HCT116 (cell line): ENCODE data around the gene CFAP45.

Experiments
- ATF3 ChIP-seq: IDR thresholded peaks from 2 replicates; pipeline ENCODE4 v1.6.1; 2012
- CBX3 ChIP-seq: IDR thresholded peaks from 2 replicates; pipeline ENCODE4 v1.6.1; 2012; ENCODE audit warnings: low read depth
- CEBPB ChIP-seq: IDR thresholded peaks from 2 replicates; pipeline ENCODE4 v1.6.1; 2012; ENCODE audit warnings: low read depth
- CTCF ChIP-seq, 3 experiments: fragments of 200-600 bp in 1 of 3; sonication (generic) in 1 of 3; IDR thresholded peaks in 2 of 3; conservative IDR thresholded peaks in 1 of 3; 2 replicates each; pipeline ENCODE4 v1.5.1; 2012 to 2017; ENCODE audit warnings: low read depth in 2 of 3, low read length in 2 of 3, antibody characterized with exemption in 1 of 3, borderline replicate concordance in 1 of 3, control low read depth in 1 of 3, mild to moderate bottlenecking in 1 of 3, mixed read lengths in 1 of 3, mixed run types in 1 of 3, moderate library complexity in 1 of 3; ENCODE audit not compliant: insufficient read depth in 1 of 3
- EZH2 ChIP-seq: fragments of 200-600 bp; sonication (generic); IDR thresholded peaks from 2 replicates; pipeline ENCODE4 v1.6.1; 2017; ENCODE audit warnings: antibody characterized with exemption, mixed run types
- EZH2phosphoT487 ChIP-seq: fragments of 200-600 bp; IDR thresholded peaks from 2 replicates; pipeline ENCODE4 v1.6.1; 2018; ENCODE audit warnings: antibody characterized with exemption, borderline replicate concordance
- POLR2A ChIP-seq: IDR thresholded peaks from 2 replicates; pipeline ENCODE4 v1.7.0; 2011; ENCODE audit warnings: borderline replicate concordance; ENCODE audit not compliant: insufficient read depth, insufficient read length; ENCODE audit errors: extremely low read depth
- POLR2AphosphoS5 ChIP-seq: IDR thresholded peaks from 2 replicates; pipeline ENCODE4 v1.6.1; 2011; ENCODE audit warnings: mild to moderate bottlenecking, low read depth, low read length, moderate library complexity
- RAD21 ChIP-seq: IDR thresholded peaks from 2 replicates; pipeline ENCODE4 v1.6.1; 2012; ENCODE audit warnings: low read depth, mild to moderate bottlenecking
- REST ChIP-seq: IDR thresholded peaks from 2 replicates; pipeline ENCODE4 v1.6.1; 2012; ENCODE audit warnings: low read depth
- YY1 ChIP-seq: IDR thresholded peaks from 2 replicates; pipeline ENCODE4 v1.6.1; 2011; ENCODE audit warnings: low read length, low read depth, moderate library complexity, mild to moderate bottlenecking; ENCODE audit not compliant: insufficient replicate concordance; ENCODE audit errors: extremely low read depth
- ZBTB33 ChIP-seq: IDR thresholded peaks from 2 replicates; pipeline ENCODE4 v1.6.1; 2011; ENCODE audit warnings: mild to moderate bottlenecking, low read length, moderate library complexity; ENCODE audit not compliant: insufficient replicate concordance; ENCODE audit errors: extremely low read depth
- ZNF274 ChIP-seq: fragments of 200-500 bp; sonication (Bioruptor generic); IDR thresholded peaks from 2 replicates; pipeline ENCODE4 v1.6.1; 2014; ENCODE audit warnings: mild to moderate bottlenecking, low read depth, low read length, inconsistent platforms

- TF ChIP-seq RAD21, result no peak
- no peak for TF ChIP-seq POLR2AphosphoS5
- TF ChIP-seq CTCF (IDR thresholded peaks at IDR 0.05 in 2 of 3, conservative IDR thresholded peaks at IDR 0.05 in 1 of 3; ENCODE audit: borderline replicate concordance in 1 of 3, insufficient read depth in 1 of 3, low read depth in 2 of 3, low read length in 2 of 3), result no peak
- no peak for TF ChIP-seq POLR2A
- TF ChIP-seq CEBPB, result no peak
- no peak for TF ChIP-seq ATF3
- TF ChIP-seq REST, result no peak
- no peak for TF ChIP-seq EZH2
- TF ChIP-seq CBX3, result no peak
- no peak for TF ChIP-seq EZH2phosphoT487
- no peak for TF ChIP-seq ZNF274
- no peak for TF ChIP-seq ZBTB33
- no peak for TF ChIP-seq YY1
Observed at GRCh38 chr1:159898527-159898926, 1.4 kb downstream of the CFAP45 start.
